WTC11 (cell line): Measurements from ENCODE around the gene TKTL1.

Experiments used
- CREB1 ChIP-seq: sonication (generic); formaldehyde crosslinking; IDR thresholded peaks from 2 replicates; pipeline ENCODE4 v1.8.0; 2023; ENCODE audit warnings: mild to moderate bottlenecking, missing genetic modification reagents
- CREM ChIP-seq: sonication (generic); formaldehyde crosslinking; IDR thresholded peaks from 2 replicates; pipeline ENCODE4 v1.8.1; 2022; ENCODE audit warnings: mild to moderate bottlenecking, missing genetic modification reagents, moderate library complexity
- JUN ChIP-seq: sonication (generic); formaldehyde crosslinking; IDR thresholded peaks from 2 replicates; pipeline ENCODE4 v1.8.0; 2023; ENCODE audit warnings: mild to moderate bottlenecking, missing genetic modification reagents
- OVOL2 ChIP-seq: fragments of 250-450 bp; sonication (Bioruptor Pico); IDR thresholded peaks from 2 replicates; pipeline ENCODE4 v1.9.0; 2021; ENCODE audit warnings: mild to moderate bottlenecking, borderline replicate concordance
- SP1 ChIP-seq: sonication (generic); formaldehyde crosslinking; conservative IDR thresholded peaks from 2 replicates; pipeline ENCODE4 v1.8.1; 2022; ENCODE audit warnings: missing genetic modification reagents
- ZBTB21 ChIP-seq: sonication (generic); formaldehyde crosslinking; IDR thresholded peaks from 2 replicates; pipeline ENCODE4 v1.8.1; 2023; ENCODE audit warnings: mild to moderate bottlenecking, missing genetic modification reagents, borderline replicate concordance
- TF ChIP-seq, protein P1 (sequence below): fragments of 200-600 bp; IDR thresholded peaks from 2 replicates; pipeline ENCODE4 v1.8.0; 2022; ENCODE audit warnings: antibody characterized with exemption
- TF ChIP-seq, protein P2 (sequence below): sonication (generic); formaldehyde crosslinking; IDR thresholded peaks from 2 replicates; pipeline ENCODE4 v1.8.0; 2022; ENCODE audit warnings: mild to moderate bottlenecking, missing genetic modification reagents
- TF ChIP-seq, protein P3 (sequence below): sonication (generic); formaldehyde crosslinking; IDR thresholded peaks from 2 replicates; pipeline ENCODE4 v1.8.1; 2023; ENCODE audit warnings: mild to moderate bottlenecking, missing genetic modification reagents, borderline replicate concordance

DNA sequence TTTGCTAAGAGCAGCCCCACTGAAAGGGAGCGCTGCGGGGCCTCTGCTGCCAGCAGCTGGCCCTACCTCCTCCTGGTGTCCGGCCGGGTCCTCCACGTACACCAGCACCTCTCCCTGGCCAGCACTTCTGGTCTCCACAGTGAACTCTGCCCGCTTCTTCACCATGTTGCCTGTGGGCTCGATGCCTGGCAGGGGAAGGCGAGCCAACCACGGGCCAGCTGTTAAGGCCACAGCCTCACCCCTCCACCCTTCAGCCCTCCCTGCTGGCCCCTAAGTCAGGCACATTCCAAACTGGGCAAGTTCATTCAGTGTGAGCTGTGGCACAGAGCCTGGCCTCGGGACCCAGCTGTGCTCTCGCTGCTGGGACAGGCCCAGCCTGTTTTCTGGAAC is 71.1 kb downstream of the TKTL1 start:
- no peak for TF ChIP-seq OVOL2 (CRISPR knock-in tag)
- TF ChIP-seq, protein P1, sequence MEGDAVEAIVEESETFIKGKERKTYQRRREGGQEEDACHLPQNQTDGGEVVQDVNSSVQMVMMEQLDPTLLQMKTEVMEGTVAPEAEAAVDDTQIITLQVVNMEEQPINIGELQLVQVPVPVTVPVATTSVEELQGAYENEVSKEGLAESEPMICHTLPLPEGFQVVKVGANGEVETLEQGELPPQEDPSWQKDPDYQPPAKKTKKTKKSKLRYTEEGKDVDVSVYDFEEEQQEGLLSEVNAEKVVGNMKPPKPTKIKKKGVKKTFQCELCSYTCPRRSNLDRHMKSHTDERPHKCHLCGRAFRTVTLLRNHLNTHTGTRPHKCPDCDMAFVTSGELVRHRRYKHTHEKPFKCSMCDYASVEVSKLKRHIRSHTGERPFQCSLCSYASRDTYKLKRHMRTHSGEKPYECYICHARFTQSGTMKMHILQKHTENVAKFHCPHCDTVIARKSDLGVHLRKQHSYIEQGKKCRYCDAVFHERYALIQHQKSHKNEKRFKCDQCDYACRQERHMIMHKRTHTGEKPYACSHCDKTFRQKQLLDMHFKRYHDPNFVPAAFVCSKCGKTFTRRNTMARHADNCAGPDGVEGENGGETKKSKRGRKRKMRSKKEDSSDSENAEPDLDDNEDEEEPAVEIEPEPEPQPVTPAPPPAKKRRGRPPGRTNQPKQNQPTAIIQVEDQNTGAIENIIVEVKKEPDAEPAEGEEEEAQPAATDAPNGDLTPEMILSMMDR = no peak
- TF ChIP-seq CREM = no peak
- TF ChIP-seq, protein P2, sequence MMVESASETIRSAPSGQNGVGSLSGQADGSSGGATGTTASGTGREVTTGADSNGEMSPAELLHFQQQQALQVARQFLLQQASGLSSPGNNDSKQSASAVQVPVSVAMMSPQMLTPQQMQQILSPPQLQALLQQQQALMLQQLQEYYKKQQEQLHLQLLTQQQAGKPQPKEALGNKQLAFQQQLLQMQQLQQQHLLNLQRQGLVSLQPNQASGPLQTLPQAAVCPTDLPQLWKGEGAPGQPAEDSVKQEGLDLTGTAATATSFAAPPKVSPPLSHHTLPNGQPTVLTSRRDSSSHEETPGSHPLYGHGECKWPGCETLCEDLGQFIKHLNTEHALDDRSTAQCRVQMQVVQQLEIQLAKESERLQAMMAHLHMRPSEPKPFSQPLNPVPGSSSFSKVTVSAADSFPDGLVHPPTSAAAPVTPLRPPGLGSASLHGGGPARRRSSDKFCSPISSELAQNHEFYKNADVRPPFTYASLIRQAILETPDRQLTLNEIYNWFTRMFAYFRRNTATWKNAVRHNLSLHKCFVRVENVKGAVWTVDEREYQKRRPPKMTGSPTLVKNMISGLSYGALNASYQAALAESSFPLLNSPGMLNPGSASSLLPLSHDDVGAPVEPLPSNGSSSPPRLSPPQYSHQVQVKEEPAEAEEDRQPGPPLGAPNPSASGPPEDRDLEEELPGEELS (CRISPR knock-in tag) = no peak
- TF ChIP-seq JUN = no peak
- TF ChIP-seq, protein P3, sequence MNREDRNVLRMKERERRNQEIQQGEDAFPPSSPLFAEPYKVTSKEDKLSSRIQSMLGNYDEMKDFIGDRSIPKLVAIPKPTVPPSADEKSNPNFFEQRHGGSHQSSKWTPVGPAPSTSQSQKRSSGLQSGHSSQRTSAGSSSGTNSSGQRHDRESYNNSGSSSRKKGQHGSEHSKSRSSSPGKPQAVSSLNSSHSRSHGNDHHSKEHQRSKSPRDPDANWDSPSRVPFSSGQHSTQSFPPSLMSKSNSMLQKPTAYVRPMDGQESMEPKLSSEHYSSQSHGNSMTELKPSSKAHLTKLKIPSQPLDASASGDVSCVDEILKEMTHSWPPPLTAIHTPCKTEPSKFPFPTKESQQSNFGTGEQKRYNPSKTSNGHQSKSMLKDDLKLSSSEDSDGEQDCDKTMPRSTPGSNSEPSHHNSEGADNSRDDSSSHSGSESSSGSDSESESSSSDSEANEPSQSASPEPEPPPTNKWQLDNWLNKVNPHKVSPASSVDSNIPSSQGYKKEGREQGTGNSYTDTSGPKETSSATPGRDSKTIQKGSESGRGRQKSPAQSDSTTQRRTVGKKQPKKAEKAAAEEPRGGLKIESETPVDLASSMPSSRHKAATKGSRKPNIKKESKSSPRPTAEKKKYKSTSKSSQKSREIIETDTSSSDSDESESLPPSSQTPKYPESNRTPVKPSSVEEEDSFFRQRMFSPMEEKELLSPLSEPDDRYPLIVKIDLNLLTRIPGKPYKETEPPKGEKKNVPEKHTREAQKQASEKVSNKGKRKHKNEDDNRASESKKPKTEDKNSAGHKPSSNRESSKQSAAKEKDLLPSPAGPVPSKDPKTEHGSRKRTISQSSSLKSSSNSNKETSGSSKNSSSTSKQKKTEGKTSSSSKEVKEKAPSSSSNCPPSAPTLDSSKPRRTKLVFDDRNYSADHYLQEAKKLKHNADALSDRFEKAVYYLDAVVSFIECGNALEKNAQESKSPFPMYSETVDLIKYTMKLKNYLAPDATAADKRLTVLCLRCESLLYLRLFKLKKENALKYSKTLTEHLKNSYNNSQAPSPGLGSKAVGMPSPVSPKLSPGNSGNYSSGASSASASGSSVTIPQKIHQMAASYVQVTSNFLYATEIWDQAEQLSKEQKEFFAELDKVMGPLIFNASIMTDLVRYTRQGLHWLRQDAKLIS (CRISPR knock-in tag) = no peak
- no peak for TF ChIP-seq ZBTB21 (CRISPR knock-in tag)
- no peak for TF ChIP-seq CREB1 (CRISPR knock-in tag)
- TF ChIP-seq SP1 (CRISPR knock-in tag) = no peak
